Measurements from ENCODE around the gene C5orf58.

The C5orf58 gene

DNA sequence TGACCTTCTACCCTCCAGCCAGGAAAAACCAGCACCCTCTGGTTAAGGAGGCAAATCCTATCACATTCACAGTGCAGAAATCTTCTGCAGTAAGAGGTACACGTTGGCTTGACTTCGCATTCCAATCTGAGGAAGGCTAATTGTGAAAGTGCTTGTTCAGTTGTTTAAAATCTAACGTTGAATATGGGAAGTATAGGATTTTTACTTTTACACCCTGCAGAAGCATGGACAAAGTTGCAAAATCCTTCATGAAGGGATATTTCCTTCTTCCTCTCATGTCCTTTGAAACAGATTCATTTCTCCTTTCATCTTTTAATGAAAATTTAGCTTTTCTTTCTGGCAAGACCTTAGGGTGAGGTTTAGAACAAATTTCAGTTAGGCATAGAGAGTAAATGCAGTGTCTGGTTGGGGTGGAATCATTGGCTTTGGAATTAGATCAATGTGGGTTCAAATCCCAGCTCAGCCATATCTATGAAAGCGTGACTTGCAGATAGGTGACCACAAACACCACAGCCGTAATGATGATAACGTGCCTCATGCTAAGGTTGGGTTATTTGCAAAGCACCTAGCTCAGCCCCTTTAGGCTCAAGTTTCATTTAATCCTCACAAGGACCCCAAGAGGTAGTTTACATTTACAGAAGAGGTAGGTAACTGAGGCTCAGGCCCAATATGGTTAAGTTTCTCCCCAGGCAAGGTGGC is 42.2 kb upstream of the C5orf58 start:
- TF ChIP-seq CTCF (IDR thresholded peaks at IDR 0.05; ENCODE audit: low read depth, low read length): no peak
- DNase-seq: no peak
- H3K27me3 ChIP-seq (ENCODE audit: insufficient read depth, low read depth, severe bottlenecking): peaks cover 77% of the 10 kb centered on the region

DNA sequence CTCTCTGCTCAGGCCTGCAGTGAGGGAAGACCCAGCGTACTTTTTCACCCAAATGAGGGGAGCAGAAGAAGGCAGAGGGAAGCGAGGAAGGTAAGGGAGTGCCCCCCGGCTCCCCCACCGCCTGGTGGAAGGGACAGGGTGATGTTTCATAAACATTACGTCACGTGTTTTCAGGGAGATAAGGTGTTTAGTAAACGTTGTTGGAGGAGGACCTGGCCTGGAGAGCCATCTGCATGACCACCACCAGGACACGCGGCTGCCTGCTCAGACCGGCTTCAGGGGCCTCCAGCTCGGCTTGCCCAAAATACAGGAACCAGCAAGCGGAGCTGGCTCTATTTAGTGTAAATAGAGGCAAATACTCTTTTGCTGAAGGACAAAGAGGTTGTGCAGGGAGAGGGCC is 40.0 kb upstream of the C5orf58 start:
- Histone ChIP-seq H3K27me3 (ENCODE audit: insufficient read depth, low read depth, severe bottlenecking) (peaks cover 83% of the 10 kb centered on the region), H3K4me3 (ENCODE audit: low read depth, low read length) (no peak overlapping the region), H3K27ac (no peak overlapping the region), H3K9me3 (ENCODE audit: severe bottlenecking) (no peaks in the 10 kb centered on the region), H3K36me3 (no peaks in the 10 kb centered on the region)
- no peak for TF ChIP-seq CTCF (IDR thresholded peaks at IDR 0.05; ENCODE audit: low read depth, low read length)
- no peak for DNase-seq

More for the DNA sequence above, 42.2 kb upstream of the C5orf58 start:
- Histone ChIP-seq H3K27ac (no peak overlapping the region), H3K36me3 (no peaks in the 10 kb centered on the region), H3K4me3 (ENCODE audit: low read depth, low read length) (no peak overlapping the region), H3K9me3 (ENCODE audit: severe bottlenecking) (no peaks in the 10 kb centered on the region)

GRCh38 chr5:170195961-170196360 is 36.8 kb upstream of the C5orf58 start:
- Histone ChIP-seq H3K27me3 (ENCODE audit: insufficient read depth, low read depth, severe bottlenecking) (peaks cover 83% of the 10 kb centered on the region), H3K36me3 (no peaks in the 10 kb centered on the region), H3K27ac (no peak overlapping the region), H3K4me3 (ENCODE audit: low read depth, low read length) (no peak overlapping the region), H3K9me3 (ENCODE audit: severe bottlenecking) (no peaks in the 10 kb centered on the region)
- TF ChIP-seq CTCF (IDR thresholded peaks at IDR 0.05; ENCODE audit: low read depth, low read length): no peak
- no peak for DNase-seq

DNA sequence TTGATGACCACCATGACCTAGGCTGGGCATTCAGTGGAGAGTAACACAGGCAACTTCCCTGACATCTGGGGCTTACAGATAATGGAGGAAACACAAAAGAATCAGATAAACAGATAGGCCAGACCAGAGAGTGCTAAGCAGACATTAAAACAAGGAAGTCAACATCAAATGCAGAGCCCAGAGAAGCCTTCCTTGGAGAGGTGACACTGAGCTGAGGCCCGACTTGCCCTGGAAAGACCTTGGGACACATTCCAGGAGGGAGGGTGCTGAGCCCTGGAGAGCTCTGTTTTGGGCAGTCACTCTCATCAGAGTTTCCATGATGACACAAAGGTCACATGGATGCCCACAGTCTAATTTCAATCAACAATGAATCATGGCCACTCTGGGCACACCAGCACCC is 31.9 kb upstream of the C5orf58 start:
- no peak for DNase-seq

GRCh38 chr5:170201311-170201710 is 31.5 kb upstream of the C5orf58 start:
- Histone ChIP-seq H3K27me3 (ENCODE audit: insufficient read depth, low read depth, severe bottlenecking) (peaks cover 79% of the 10 kb centered on the region), H3K9me3 (ENCODE audit: severe bottlenecking) (no peaks in the 10 kb centered on the region), H3K36me3 (no peaks in the 10 kb centered on the region), H3K4me3 (ENCODE audit: low read depth, low read length) (no peak overlapping the region), H3K27ac (no peak overlapping the region)
- no peak for DNase-seq
- no peak for TF ChIP-seq CTCF (IDR thresholded peaks at IDR 0.05; ENCODE audit: low read depth, low read length)

More for the DNA sequence above, 31.9 kb upstream of the C5orf58 start:
- H3K36me3 ChIP-seq: no peaks in the 10 kb centered on the region
- TF ChIP-seq CTCF (IDR thresholded peaks at IDR 0.05; ENCODE audit: low read depth, low read length): no peak
- peaks cover 79% of the 10 kb centered on the region for H3K27me3 ChIP-seq (ENCODE audit: insufficient read depth, low read depth, severe bottlenecking)
- no peak overlapping the region for H3K27ac ChIP-seq
- H3K9me3 ChIP-seq (ENCODE audit: severe bottlenecking): no peaks in the 10 kb centered on the region
- no peak overlapping the region for H3K4me3 ChIP-seq (ENCODE audit: low read depth, low read length)

- Histone ChIP-seq H3K4me3 (ENCODE audit: low read depth, low read length) (no peak overlapping the region), H3K27ac (no peak overlapping the region), H3K36me3 (no peaks in the 10 kb centered on the region), H3K9me3 (ENCODE audit: severe bottlenecking) (no peaks in the 10 kb centered on the region), H3K27me3 (ENCODE audit: insufficient read depth, low read depth, severe bottlenecking) (peaks cover 79% of the 10 kb centered on the region)
- TF ChIP-seq CTCF (IDR thresholded peaks at IDR 0.05; ENCODE audit: low read depth, low read length): no peak
- DNase-seq: no peak
Measured at GRCh38 chr5:170202117-170202516, 30.7 kb upstream of the C5orf58 start.
